SK-N-MC (cell line): ENCODE measurements around the gene CD36.

Source experiments
- EZH2 ChIP-seq: fragments of 200-600 bp; sonication (generic); IDR thresholded peaks from one replicate; pipeline ENCODE4 v1.6.1; 2017; ENCODE audit warnings: antibody characterized with exemption
- POLR2AphosphoS5 ChIP-seq: IDR thresholded peaks from 2 replicates; pipeline ENCODE4 v1.6.1; 2012; ENCODE audit warnings: mild to moderate bottlenecking, low read depth, low read length, borderline replicate concordance

- TF ChIP-seq POLR2AphosphoS5 (no peak), EZH2 (no peak)
These were observed 73.1 kb downstream of the CD36 start for GRCh38 chr7:80711531-80711930.
